GM21390 (cell line): ENCODE data around the gene SFXN1.

Source experiments
- ATAC-seq: cut with Tn5 transposase; IDR thresholded peaks from one replicate; pipeline ENCODE4 v1.9.1; 2021; ENCODE audit not compliant: unreplicated experiment

SFXN1 gene

DNA sequence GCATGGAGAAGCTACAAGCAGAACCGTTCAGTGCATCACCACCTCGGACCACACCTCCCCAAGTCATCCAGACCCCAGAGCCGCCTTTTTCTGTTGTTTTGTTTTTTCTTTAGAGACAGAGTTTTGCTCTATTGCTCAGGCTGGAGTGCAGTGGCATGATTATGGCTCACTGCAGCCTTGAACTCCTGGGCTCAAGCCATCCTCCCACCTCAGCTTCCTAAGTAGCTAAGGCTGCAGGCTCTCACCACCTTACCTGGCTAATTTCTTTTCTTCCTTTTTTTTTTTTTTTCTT, 13.5 kb upstream of the SFXN1 start:
- no peak for ATAC-seq

GRCh38 chr5:175465282-175465681, 13.1 kb upstream of the SFXN1 start:
- ATAC-seq, result no peak

DNA sequence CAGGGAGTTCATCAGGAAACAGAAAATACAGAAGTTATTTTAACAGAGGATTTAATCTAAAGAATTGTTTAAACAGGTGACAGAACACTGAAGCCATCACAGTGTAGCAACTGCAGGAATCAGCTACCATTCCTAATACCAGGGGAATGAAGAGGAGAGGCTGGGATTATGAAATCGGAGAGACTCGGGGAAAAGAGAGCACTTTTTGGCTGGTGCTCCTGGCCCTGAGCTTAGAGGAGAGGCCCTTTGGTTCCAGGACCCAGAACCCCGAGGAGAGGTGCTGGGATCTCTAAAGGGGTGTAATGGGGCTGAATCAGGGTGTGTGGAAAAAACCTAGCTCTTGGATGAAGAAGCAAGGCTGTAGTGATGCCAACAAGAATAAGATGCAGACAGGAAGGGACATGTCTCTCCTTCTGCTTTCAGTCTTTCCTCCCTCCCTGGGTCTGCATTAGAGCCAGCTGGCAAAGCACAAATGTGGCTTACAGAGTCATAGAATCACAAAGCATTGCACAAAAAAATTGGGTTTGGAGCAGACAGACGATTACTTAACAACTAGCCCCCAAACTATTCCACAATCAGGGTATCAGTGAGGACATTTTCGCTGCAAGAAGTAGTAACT, 11.6 kb upstream of the SFXN1 start:
- no peak for ATAC-seq

DNA sequence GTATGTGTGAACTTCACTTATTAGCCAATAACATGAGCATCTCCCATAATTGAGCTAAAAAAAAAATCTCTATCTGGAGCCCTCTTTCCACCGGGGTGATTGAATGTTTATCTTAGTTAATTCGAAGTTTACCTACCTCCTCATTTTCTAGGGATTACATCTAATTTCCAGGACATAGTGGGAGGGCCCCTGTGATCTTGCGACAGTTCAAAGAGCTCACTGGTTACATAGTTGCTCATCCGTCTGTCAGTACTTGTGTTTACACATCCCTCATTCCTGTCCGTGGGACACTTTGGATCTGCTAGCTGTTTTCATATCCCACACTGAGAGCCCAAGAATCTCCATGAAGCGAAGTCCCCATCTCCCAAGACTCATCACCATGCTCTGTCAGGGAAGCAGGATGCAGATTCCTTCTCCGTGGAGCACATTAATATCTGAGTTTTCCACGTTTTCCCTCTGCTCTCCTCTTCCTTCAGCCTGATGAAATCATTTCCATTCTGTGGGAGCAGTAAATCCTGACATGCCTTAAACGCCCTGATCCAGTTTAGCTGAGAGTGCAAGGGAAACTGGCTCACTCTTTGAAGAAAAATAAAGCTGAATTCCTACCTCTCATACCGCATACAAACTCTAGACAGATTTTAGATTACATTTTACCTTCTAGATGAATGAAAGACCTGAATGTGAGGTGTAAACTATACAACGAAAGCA, 10.2 kb upstream of the SFXN1 start:
- ATAC-seq, result no peak

DNA sequence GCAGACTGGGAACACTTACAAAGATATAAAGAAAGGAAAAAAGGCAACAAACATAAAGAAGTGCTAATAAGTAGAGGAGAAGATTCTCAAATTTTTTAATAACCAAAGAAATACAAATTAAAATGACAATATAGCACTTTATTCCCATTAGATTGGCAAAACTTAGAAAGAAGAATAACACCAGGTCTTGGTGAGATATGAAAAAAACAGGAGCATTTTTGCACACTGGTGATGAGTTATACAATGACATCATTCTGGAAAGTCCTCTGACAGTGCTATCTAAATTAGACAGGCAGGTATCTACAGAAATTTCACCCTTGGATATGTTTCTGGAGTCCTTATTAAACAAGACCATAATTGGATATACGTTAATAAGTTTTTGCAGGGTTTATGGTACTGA, 9.5 kb upstream of the SFXN1 start:
- no peak for ATAC-seq

DNA sequence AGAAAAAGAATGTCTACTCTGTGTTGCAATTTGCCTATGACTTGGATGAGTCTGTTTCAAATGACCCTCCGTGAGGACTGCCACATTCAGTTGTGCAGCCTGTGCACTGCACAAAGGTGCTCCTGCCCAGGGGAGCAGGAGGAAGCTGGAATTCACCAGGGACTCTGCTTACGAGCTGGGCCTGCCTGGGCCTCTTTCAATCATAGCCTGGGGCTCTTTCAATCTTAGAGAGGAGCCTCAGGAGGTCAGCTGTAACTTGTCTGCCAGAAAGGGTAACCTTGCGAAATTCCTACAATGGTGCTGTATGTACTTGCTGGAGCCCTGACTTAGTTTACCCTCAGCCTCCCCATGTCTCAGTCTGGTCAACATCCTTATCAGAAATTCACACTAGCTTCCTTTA, 8.4 kb upstream of the SFXN1 start:
- ATAC-seq, result no peak

DNA sequence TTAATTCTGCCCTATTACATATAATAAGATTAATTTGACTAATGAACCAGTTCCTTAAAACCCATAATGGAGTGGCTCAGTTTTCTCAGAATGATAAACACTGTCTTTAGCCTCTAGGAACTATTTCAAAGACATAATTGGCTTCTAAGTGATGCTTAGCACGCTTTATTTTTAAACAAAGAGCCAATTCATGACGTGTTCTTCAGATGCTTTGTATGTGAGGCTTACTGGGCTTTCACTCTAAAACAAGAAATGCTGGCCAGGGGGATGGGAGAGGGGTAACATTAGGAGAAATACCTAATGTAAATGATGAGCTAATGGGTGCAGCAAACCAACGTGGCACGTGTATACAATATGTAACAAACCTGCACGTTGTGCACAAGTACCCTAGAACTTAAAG, 7.6 kb upstream of the SFXN1 start:
- ATAC-seq, result no peak

DNA sequence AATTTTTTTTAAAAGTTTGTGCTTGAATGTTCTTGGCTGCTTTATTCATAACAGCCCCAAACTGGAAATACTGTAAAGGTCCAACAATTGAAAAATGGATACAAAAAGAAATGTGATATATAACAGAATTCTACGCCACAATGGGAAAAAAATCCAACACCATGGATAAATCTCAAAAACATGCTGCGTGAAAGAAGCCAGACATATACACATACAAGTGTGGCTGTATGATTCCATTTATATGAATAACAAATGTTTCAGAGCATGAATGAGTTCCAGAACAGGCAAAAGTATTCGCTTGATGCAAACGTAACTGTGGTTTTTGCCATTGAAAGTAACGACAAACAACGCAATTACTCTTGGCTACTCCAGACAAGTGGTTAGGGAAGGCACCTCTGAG, 7.2 kb upstream of the SFXN1 start:
- ATAC-seq, result no peak

DNA sequence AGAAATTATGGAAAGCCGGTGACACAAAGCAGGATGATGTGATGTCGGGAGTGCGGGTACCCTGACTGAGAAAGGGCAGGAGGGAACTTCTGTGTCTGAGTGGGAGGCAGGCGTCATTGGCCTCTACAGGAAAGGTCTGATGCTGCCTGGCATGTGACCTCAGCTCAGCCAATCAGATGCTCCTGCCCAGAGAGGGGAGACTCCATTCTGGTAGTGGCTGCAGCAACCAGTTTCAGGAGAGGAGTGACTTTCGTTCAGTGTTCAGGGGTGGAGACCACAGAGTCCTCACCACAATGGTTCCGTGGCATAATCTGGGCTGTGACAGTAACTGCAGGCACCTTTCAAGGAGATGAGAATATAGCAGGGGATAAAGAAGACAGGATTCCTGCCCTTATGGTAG, 6.7 kb upstream of the SFXN1 start:
- ATAC-seq, result peak; percentile 48

GRCh38 chr5:175472378-175472777, 6.0 kb upstream of the SFXN1 start:
- no peak for ATAC-seq

- no peak for ATAC-seq
These were observed 3.1 kb upstream of the SFXN1 start for GRCh38 chr5:175475248-175475647.

GRCh38 chr5:175477440-175477839, 920 bp upstream of the SFXN1 start:
- ATAC-seq, result no peak

DNA sequence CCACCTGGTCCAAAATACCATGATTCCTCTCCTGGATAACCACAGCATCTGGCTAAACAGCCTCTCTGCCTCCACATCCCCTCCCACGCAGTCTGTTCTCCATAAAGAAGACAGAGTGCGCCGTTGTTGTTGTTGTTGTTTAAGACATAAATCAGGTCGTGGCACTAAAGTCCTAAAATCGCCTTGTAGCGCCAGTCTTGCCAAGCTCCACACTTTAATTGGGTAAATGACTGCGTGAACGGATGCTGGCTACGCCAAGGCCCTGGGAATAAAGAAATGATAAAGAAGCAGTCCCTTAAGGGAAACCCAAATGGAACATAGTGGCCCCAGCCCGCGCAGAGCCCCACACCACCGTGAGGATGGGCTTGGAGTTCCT, 364 bp upstream of the SFXN1 start:
- ATAC-seq, result no peak

DNA sequence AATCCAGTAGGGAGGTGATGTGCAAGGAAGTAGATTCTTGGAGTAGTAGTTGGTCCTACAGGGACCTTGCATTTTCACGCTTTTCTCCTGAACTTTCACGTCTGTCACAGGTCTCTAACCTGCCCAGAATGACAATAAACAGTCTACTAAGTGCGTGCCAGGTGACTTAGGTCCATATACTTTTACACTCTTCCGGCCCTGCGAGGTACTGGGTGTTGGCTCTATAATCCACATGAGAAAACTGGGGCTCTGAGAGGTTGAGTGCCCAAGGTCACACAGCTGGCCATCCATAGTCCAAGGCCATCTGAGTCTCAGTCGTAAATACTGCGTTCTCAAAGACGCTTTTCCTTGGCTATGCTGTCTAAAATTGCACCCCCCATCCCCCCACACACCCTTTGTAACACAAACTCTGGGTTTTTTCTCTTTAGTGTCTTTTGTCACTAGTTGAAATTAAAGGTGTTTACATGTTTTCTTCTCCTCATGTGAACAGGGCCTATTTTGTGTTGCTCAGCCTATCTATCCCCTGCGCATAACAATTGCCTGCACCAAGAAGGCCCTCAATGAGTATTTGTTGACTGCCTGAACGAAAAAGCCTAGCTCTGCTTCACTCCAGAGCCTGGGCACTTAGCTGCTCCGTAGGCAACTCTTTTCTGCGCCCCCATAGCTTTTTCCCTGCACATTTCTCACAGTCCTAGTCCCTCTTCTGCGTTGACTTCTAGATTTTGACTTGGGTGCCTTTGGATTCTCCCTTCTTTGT, 943 bp downstream of the SFXN1 start:
- ATAC-seq, result peak; percentile 3

- ATAC-seq, result no peak
These were observed 5.0 kb downstream of the SFXN1 start for GRCh38 chr5:175483337-175483736.

DNA sequence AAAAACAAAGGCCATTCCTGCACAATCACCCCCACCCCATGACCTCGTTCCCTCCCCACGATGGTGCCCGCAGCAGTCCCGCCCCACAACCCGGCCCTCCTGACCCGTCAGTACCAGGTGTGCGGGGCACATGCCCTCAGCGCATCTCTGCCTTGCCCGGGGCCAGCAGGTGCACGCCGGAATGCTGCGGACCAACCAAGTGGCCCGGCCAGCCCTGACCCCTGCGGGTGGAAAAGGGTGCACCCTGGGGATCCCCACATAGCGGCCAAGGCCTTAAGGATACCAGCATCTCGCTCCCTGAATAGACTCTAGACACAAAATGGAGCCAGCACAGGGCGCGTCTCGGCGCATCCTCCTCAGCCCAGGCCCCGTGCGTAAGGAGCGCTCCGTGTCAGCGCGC, 6.0 kb downstream of the SFXN1 start:
- ATAC-seq, result no peak

- ATAC-seq, result no peak
These were observed 6.5 kb downstream of the SFXN1 start for GRCh38 chr5:175484829-175485228.

DNA sequence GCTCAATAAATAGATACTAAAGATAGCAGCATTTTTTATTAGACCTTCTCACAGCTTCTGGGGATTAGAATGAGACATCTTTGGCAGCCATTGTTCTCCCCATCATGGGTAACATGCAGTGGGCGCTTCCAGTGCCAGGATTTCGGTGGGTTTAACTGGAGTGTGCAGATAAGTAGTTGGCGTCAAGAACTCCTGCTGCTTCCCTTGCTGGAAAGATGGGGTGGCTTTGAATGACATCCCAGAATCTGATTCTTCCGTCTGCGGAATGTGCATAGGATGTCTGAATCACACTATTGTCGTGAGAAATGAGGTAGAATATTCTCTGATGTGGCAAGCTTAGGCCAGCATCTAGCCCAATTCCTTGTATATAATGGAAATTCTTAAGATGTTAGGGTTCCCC, 7.3 kb downstream of the SFXN1 start:
- no peak for ATAC-seq

DNA sequence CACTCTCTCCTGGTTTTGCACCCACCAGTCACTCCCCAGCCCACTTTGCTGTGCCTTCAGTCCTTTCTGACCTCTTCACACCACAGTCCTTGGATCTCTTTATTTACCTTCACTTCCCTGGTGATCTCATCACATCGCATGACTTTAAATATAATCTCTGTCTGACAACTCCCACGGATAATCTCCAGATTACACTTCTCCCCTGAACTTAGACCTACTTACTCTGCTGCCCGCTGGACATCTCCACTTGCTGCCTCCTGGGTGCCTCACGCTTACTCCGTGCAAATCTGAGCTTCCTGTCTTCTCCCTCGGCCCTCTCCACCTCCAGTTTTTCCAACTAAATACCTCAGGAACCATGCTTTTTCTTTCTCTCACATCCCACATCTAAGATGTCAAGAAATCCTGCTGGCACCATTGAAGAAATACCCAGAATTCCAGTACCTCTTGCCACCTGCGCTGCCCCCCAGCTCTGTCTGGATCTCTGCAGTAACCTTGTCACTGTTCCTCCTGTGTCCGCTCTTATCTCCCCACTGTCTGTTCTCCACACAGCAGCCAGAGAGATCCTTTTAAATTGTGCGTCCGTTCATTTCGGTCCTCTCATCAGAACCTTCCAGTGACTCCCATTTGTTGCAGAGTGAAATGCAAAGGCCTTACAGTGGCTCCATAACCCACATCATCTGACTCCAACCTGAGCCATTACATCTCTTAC, 9.3 kb downstream of the SFXN1 start:
- no peak for ATAC-seq

GRCh38 chr5:175489693-175490443, 11.5 kb downstream of the SFXN1 start:
- ATAC-seq, result no peak

DNA sequence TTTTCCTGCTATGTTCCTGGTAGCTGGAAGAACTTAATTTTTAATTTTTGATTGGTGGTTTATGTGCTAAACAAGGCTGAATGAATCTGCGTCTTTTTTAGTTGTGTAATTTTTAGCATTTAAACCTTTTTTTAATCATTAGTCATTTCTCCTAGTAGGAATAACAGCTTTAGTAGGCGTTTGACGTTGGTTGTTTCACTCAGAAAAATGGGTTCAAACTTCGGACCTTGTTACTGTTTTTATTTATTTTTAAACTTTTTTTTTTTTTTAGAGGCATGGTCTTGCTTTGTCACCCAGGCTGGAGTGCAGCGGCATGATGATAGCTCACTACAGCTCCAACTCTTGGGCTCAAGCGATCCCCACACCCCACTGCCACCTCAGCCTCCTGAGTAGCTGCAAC, 12.9 kb downstream of the SFXN1 start:
- no peak for ATAC-seq
